SK-N-SH treated with all-trans-retinoic acid at 6 μM for 48 hours (cell line): ENCODE data around the gene HSD11B1L.

Experiments used
- ATAC-seq: fragments of 200-7000 bp; cut with Tn5 transposase; 3 replicates; pipeline ENCODE4 v1.9.1; 2020; ENCODE audit warnings: mild to moderate bottlenecking, moderate library complexity
- ARNTL ChIP-seq: fragments of 450-650 bp; formaldehyde crosslinking; IDR thresholded peaks from 2 replicates; pipeline ENCODE4 v1.5.0; 2020; ENCODE audit warnings: low read depth, mild to moderate bottlenecking, moderate library complexity, borderline replicate concordance
- BACH2 ChIP-seq: fragments of 250-450 bp; sonication (Bioruptor Pico); IDR thresholded peaks from 2 replicates; pipeline ENCODE4 v1.9.0; 2021; ENCODE audit warnings: mild to moderate bottlenecking, borderline replicate concordance
- ESRRG ChIP-seq: fragments of 250-450 bp; sonication (Bioruptor Pico); IDR thresholded peaks from 2 replicates; pipeline ENCODE4 v1.6.1; 2021; ENCODE audit warnings: mild to moderate bottlenecking
- GLIS3 ChIP-seq: fragments of 250-450 bp; sonication (Bioruptor Pico); IDR thresholded peaks from 2 replicates; pipeline ENCODE4 v1.5.0; 2020; ENCODE audit warnings: mild to moderate bottlenecking, moderate library complexity
- ISL1 ChIP-seq: fragments of 250-450 bp; sonication (Bioruptor Pico); IDR thresholded peaks from 2 replicates; pipeline ENCODE4 v2.1.2; 2022; ENCODE audit warnings: mild to moderate bottlenecking, moderate library complexity
- OSR1 ChIP-seq: fragments of 250-450 bp; sonication (Bioruptor Pico); IDR thresholded peaks from 2 replicates; pipeline ENCODE4 v1.8.0; 2022; ENCODE audit warnings: moderate library complexity, mild to moderate bottlenecking, inconsistent platforms
- PPARA ChIP-seq: fragments of 250-450 bp; sonication (Bioruptor Pico); IDR thresholded peaks from 2 replicates; pipeline ENCODE4 v1.5.0; 2020; ENCODE audit warnings: mild to moderate bottlenecking, borderline replicate concordance
- RARB ChIP-seq: fragments of 250-450 bp; sonication (Bioruptor Pico); IDR thresholded peaks from 2 replicates; pipeline ENCODE4 v1.8.0; 2021; ENCODE audit warnings: mild to moderate bottlenecking, moderate library complexity
- SNAI2 ChIP-seq: fragments of 250-450 bp; sonication (Bioruptor Pico); IDR thresholded peaks from 2 replicates; pipeline ENCODE4 v1.5.0; 2020; ENCODE audit warnings: mild to moderate bottlenecking, moderate library complexity
- TCF4 ChIP-seq: fragments of 250-450 bp; sonication (Bioruptor Pico); IDR thresholded peaks from 2 replicates; pipeline ENCODE4 v1.8.0; 2021; ENCODE audit warnings: mild to moderate bottlenecking, moderate library complexity, borderline replicate concordance
- TOX ChIP-seq: fragments of 250-450 bp; sonication (Bioruptor Pico); IDR thresholded peaks from 2 replicates; pipeline ENCODE4 v1.8.0; 2021; ENCODE audit warnings: mild to moderate bottlenecking, moderate library complexity, borderline replicate concordance
- ZC3H10 ChIP-seq: fragments of 250-450 bp; sonication (Bioruptor Pico); IDR thresholded peaks from 2 replicates; pipeline ENCODE4 v1.5.1; 2021; ENCODE audit warnings: mild to moderate bottlenecking, moderate library complexity
- ZFP3 ChIP-seq: fragments of 250-450 bp; sonication (Bioruptor Pico); IDR thresholded peaks from 2 replicates; pipeline ENCODE4 v1.5.0; 2020; ENCODE audit warnings: mild to moderate bottlenecking, moderate library complexity
- ZFP30 ChIP-seq: fragments of 450-650 bp; formaldehyde crosslinking; IDR thresholded peaks from 2 replicates; pipeline ENCODE4 v1.5.0; 2022; ENCODE audit warnings: mild to moderate bottlenecking, moderate library complexity
- ZNF565 ChIP-seq: fragments of 450-650 bp; formaldehyde crosslinking; conservative IDR thresholded peaks from 2 replicates; pipeline ENCODE4 v1.5.0; 2020; ENCODE audit warnings: low read depth, mild to moderate bottlenecking, moderate library complexity
- ZNF70 ChIP-seq: fragments of 450-650 bp; formaldehyde crosslinking; IDR thresholded peaks from 2 replicates; pipeline ENCODE4 v1.5.0; 2020; ENCODE audit warnings: mild to moderate bottlenecking, moderate library complexity
- ZNF8 ChIP-seq: fragments of 450-650 bp; formaldehyde crosslinking; IDR thresholded peaks from 2 replicates; pipeline ENCODE4 v1.5.0; 2020; ENCODE audit warnings: mild to moderate bottlenecking, moderate library complexity
- TF ChIP-seq, protein P1 (sequence below): fragments of 250-450 bp; sonication (Bioruptor Pico); IDR thresholded peaks from 2 replicates; pipeline ENCODE4 v1.8.0; 2020; ENCODE audit warnings: mild to moderate bottlenecking, moderate library complexity, borderline replicate concordance
- TF ChIP-seq, protein P2 (sequence below): fragments of 250-450 bp; sonication (Bioruptor Pico); IDR thresholded peaks from 2 replicates; pipeline ENCODE4 v1.8.0; 2021; ENCODE audit warnings: low read depth, mild to moderate bottlenecking, moderate library complexity, borderline replicate concordance
- TF ChIP-seq, protein P3 (sequence below): fragments of 250-450 bp; sonication (Bioruptor Pico); IDR thresholded peaks from 2 replicates; pipeline ENCODE4 v1.5.1; 2020; ENCODE audit warnings: low read depth, mild to moderate bottlenecking, moderate library complexity
- TF ChIP-seq, protein P4 (sequence below): fragments of 250-450 bp; sonication (Bioruptor Pico); IDR thresholded peaks from 2 replicates; pipeline ENCODE4 v1.5.0; 2020; ENCODE audit warnings: mild to moderate bottlenecking, moderate library complexity
- TF ChIP-seq, protein P5 (sequence below): fragments of 250-450 bp; sonication (Bioruptor Pico); IDR thresholded peaks from 2 replicates; pipeline ENCODE4 v1.5.1; 2021; ENCODE audit warnings: mild to moderate bottlenecking, moderate library complexity

The HSD11B1L gene

DNA sequence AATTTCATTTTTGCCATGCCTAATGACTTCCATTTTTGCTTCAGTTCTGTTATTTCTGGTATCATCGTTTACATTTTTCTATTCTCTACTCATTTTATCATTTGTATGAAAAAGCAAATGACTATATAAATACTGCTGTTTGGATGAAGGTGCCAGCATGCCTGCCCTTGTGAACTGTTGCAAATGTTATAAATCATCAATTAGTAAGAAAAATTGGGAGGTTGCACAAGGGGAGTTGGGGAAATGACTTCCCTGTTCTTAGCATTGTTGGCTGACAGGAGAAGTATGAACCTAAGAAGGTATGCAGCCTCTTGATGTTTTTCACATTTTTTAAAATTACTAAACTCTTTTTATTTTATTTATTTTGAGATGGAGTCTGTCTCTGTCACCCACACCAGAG is 42.9 kb upstream of the HSD11B1L start:
- ATAC-seq: no peak
- no peak for TF ChIP-seq ARNTL
- TF ChIP-seq BACH2 (CRISPR knock-in tag): no peak
- no peak for TF ChIP-seq ESRRG (CRISPR knock-in tag)
- no peak for TF ChIP-seq ZNF70 (CRISPR knock-in tag)
- TF ChIP-seq, protein P1, sequence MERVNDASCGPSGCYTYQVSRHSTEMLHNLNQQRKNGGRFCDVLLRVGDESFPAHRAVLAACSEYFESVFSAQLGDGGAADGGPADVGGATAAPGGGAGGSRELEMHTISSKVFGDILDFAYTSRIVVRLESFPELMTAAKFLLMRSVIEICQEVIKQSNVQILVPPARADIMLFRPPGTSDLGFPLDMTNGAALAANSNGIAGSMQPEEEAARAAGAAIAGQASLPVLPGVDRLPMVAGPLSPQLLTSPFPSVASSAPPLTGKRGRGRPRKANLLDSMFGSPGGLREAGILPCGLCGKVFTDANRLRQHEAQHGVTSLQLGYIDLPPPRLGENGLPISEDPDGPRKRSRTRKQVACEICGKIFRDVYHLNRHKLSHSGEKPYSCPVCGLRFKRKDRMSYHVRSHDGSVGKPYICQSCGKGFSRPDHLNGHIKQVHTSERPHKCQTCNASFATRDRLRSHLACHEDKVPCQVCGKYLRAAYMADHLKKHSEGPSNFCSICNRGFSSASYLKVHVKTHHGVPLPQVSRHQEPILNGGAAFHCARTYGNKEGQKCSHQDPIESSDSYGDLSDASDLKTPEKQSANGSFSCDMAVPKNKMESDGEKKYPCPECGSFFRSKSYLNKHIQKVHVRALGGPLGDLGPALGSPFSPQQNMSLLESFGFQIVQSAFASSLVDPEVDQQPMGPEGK (CRISPR knock-in tag): no peak
- TF ChIP-seq ZFP3 (CRISPR knock-in tag): no peak
- TF ChIP-seq, protein P2, sequence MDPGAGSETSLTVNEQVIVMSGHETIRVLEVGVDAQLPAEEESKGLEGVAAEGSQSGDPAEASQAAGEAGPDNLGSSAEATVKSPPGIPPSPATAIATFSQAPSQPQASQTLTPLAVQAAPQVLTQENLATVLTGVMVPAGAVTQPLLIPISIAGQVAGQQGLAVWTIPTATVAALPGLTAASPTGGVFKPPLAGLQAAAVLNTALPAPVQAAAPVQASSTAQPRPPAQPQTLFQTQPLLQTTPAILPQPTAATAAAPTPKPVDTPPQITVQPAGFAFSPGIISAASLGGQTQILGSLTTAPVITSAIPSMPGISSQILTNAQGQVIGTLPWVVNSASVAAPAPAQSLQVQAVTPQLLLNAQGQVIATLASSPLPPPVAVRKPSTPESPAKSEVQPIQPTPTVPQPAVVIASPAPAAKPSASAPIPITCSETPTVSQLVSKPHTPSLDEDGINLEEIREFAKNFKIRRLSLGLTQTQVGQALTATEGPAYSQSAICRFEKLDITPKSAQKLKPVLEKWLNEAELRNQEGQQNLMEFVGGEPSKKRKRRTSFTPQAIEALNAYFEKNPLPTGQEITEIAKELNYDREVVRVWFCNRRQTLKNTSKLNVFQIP: no peak
- TF ChIP-seq TOX (CRISPR knock-in tag): no peak
- no peak for TF ChIP-seq ZNF8 (CRISPR knock-in tag)
- TF ChIP-seq, protein P3, sequence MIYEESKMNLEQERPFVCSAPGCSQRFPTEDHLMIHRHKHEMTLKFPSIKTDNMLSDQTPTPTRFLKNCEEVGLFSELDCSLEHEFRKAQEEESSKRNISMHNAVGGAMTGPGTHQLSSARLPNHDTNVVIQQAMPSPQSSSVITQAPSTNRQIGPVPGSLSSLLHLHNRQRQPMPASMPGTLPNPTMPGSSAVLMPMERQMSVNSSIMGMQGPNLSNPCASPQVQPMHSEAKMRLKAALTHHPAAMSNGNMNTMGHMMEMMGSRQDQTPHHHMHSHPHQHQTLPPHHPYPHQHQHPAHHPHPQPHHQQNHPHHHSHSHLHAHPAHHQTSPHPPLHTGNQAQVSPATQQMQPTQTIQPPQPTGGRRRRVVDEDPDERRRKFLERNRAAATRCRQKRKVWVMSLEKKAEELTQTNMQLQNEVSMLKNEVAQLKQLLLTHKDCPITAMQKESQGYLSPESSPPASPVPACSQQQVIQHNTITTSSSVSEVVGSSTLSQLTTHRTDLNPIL (CRISPR knock-in tag): no peak
- TF ChIP-seq, protein P4, sequence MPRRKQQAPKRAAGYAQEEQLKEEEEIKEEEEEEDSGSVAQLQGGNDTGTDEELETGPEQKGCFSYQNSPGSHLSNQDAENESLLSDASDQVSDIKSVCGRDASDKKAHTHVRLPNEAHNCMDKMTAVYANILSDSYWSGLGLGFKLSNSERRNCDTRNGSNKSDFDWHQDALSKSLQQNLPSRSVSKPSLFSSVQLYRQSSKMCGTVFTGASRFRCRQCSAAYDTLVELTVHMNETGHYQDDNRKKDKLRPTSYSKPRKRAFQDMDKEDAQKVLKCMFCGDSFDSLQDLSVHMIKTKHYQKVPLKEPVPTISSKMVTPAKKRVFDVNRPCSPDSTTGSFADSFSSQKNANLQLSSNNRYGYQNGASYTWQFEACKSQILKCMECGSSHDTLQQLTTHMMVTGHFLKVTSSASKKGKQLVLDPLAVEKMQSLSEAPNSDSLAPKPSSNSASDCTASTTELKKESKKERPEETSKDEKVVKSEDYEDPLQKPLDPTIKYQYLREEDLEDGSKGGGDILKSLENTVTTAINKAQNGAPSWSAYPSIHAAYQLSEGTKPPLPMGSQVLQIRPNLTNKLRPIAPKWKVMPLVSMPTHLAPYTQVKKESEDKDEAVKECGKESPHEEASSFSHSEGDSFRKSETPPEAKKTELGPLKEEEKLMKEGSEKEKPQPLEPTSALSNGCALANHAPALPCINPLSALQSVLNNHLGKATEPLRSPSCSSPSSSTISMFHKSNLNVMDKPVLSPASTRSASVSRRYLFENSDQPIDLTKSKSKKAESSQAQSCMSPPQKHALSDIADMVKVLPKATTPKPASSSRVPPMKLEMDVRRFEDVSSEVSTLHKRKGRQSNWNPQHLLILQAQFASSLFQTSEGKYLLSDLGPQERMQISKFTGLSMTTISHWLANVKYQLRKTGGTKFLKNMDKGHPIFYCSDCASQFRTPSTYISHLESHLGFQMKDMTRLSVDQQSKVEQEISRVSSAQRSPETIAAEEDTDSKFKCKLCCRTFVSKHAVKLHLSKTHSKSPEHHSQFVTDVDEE: no peak
- TF ChIP-seq ISL1 (CRISPR knock-in tag): no peak

DNA sequence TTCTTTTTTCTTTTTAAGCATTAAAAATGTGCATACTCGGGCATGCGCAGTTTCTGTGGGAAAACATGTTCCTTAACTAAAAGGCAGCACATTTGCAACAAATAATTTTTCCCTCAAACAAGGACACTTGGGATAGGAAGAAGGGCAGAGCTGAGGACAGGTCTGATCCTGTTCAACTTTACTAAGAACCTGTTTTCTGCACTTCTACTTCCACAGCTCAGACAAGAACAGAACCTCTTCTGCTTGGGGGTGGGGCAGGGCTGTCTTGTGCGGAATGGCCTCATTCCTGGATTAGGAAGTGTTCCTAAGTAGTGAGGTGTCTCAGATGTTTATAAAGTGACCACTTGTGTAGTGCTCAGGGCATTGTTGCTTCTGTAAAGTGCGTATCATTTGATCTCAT is 39.7 kb upstream of the HSD11B1L start:
- no peak for TF ChIP-seq ZNF70 (CRISPR knock-in tag)
- no peak for TF ChIP-seq ZC3H10 (CRISPR knock-in tag)
- TF ChIP-seq ZFP3 (CRISPR knock-in tag): no peak
- no peak for TF ChIP-seq TOX (CRISPR knock-in tag)
- TF ChIP-seq PPARA (CRISPR knock-in tag): no peak
- TF ChIP-seq, protein P1 (CRISPR knock-in tag): no peak
- TF ChIP-seq, protein P5, sequence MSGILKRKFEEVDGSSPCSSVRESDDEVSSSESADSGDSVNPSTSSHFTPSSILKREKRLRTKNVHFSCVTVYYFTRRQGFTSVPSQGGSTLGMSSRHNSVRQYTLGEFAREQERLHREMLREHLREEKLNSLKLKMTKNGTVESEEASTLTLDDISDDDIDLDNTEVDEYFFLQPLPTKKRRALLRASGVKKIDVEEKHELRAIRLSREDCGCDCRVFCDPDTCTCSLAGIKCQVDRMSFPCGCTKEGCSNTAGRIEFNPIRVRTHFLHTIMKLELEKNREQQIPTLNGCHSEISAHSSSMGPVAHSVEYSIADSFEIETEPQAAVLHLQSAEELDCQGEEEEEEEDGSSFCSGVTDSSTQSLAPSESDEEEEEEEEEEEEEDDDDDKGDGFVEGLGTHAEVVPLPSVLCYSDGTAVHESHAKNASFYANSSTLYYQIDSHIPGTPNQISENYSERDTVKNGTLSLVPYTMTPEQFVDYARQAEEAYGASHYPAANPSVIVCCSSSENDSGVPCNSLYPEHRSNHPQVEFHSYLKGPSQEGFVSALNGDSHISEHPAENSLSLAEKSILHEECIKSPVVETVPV (CRISPR knock-in tag): no peak
- TF ChIP-seq, protein P2: no peak
- no peak for TF ChIP-seq TCF4 (CRISPR knock-in tag)
- no peak for TF ChIP-seq RARB (CRISPR knock-in tag)
- no peak for TF ChIP-seq GLIS3 (CRISPR knock-in tag)
- TF ChIP-seq ZNF565: no peak
- no peak for TF ChIP-seq ISL1 (CRISPR knock-in tag)
- no peak for TF ChIP-seq ARNTL
- TF ChIP-seq OSR1: no peak
- no peak for TF ChIP-seq ESRRG (CRISPR knock-in tag)
- no peak for TF ChIP-seq ZFP30
- no peak for TF ChIP-seq SNAI2
- TF ChIP-seq, protein P3 (CRISPR knock-in tag): no peak
- TF ChIP-seq ZNF8 (CRISPR knock-in tag): no peak
- ATAC-seq: no peak
